Suppressor macrophage (primary cell): Measurements from ENCODE around the gene PRKACA.
"Not testable (repeated sequence)": the region's sequence is repeated elsewhere in the genome, so short reads cannot be mapped to it uniquely, and the experiment has no call there.

Experiments used
- DNase-seq, 4 experiments: peaks; one replicate each; pipeline ENCODE4 v3.0.0-alpha.2; 2020 to 2022

PRKACA gene

GRCh38 chr19:14066134-14066533 is 51.4 kb downstream of the PRKACA start:
- DNase-seq = no peak

GRCh38 chr19:14063105-14063504 is 54.5 kb downstream of the PRKACA start:
- DNase-seq = peak in 1 of 4 experiments; percentile 36

- no peak for DNase-seq
These were observed 55.1 kb downstream of the PRKACA start for GRCh38 chr19:14062558-14062855.

- DNase-seq = no peak
These were observed 55.6 kb downstream of the PRKACA start, which contains the start of gene PALM3 for GRCh38 chr19:14061751-14062557. TSS of gene PALM3 (minus strand) at chr19:14062076. CDS start at chr19:14061980, 96 bp downstream.

GRCh38 chr19:14061081-14061749 is 56.3 kb downstream of the PRKACA start:
- no peak for DNase-seq

GRCh38 chr19:14059652-14060155 is 57.9 kb downstream of the PRKACA start:
- DNase-seq = no peak

- DNase-seq = peak in 3 of 4 experiments; percentile 35 to 66 (median 56)
These were observed 58.5 kb downstream of the PRKACA start for GRCh38 chr19:14059093-14059480.

- no peak for DNase-seq
These were observed 59.1 kb downstream of the PRKACA start for GRCh38 chr19:14058182-14059092.

- no peak for DNase-seq
These were observed 60.7 kb downstream of the PRKACA start for GRCh38 chr19:14056741-14057356.

- no peak for DNase-seq
These were observed 61.4 kb downstream of the PRKACA start for GRCh38 chr19:14056069-14056666.

- DNase-seq = no peak
These were observed 62.2 kb downstream of the PRKACA start for GRCh38 chr19:14055396-14055795.

- no peak for DNase-seq
These were observed 62.8 kb downstream of the PRKACA start for GRCh38 chr19:14054721-14055120.

GRCh38 chr19:14054099-14054498 is 63.5 kb downstream of the PRKACA start:
- no peak for DNase-seq

GRCh38 chr19:14053500-14053899 is 64.1 kb downstream of the PRKACA start:
- DNase-seq = no peak

GRCh38 chr19:14053032-14053431 is 64.5 kb downstream of the PRKACA start:
- no peak for DNase-seq

- DNase-seq = no peak
These were observed 65.1 kb downstream of the PRKACA start for GRCh38 chr19:14052470-14052869.

GRCh38 chr19:14051980-14052379 is 65.6 kb downstream of the PRKACA start:
- DNase-seq = no peak

- not testable (repeated sequence) for DNase-seq
These were observed 66.6 kb downstream of the PRKACA start for GRCh38 chr19:14050961-14051360.

GRCh38 chr19:14050512-14050911 is 67.0 kb downstream of the PRKACA start:
- DNase-seq = no peak

GRCh38 chr19:14048443-14049153 is 69.0 kb downstream of the PRKACA start:
- peak; percentile 78 to 86 (median 81) for DNase-seq

GRCh38 chr19:14047866-14048265 is 69.7 kb downstream of the PRKACA start:
- DNase-seq = not testable (repeated sequence)
